HepG2 (cell line): ENCODE measurements around the gene SRRM3. TPM values are rescaled to one million over a fixed set of nuclear protein-coding genes. Genes with fewer than 3 reads are reported as not detected.

Experiments
- ATF2 ChIP-seq: sonication (generic); formaldehyde crosslinking; IDR thresholded peaks from 2 replicates; pipeline ENCODE4 v1.4.0; 2020; ENCODE audit warnings: missing genetic modification reagents
- DRAP1 ChIP-seq: IDR thresholded peaks from 2 replicates; pipeline ENCODE4 v1.6.1; 2016; ENCODE audit warnings: missing genetic modification reagents, missing compliant biosample characterization
- GLI4 ChIP-seq: sonication (generic); formaldehyde crosslinking; IDR thresholded peaks from 2 replicates; pipeline ENCODE4 v1.5.1; 2020; ENCODE audit warnings: missing genetic modification reagents, mild to moderate bottlenecking, moderate library complexity, borderline replicate concordance
- HNRNPL ChIP-seq: fragments of 200-400 bp; formaldehyde crosslinking; IDR thresholded peaks from 2 replicates; pipeline ENCODE4 v1.6.1; 2017; ENCODE audit warnings: mild to moderate bottlenecking, low read depth, low read length
- NRL ChIP-seq: sonication (generic); formaldehyde crosslinking; IDR thresholded peaks from 2 replicates; pipeline ENCODE4 v1.5.0; 2020; ENCODE audit warnings: missing genetic modification reagents, mild to moderate bottlenecking, moderate library complexity, borderline replicate concordance
- PATZ1 ChIP-seq: sonication (generic); formaldehyde crosslinking; IDR thresholded peaks from 2 replicates; pipeline ENCODE4 v1.4.0; 2020; ENCODE audit warnings: missing genetic modification reagents
- RFX3 ChIP-seq: IDR thresholded peaks from 2 replicates; pipeline ENCODE4 v1.6.1; 2016; ENCODE audit warnings: missing biosample characterization, missing genetic modification reagents
- RXRB ChIP-seq: IDR thresholded peaks from 2 replicates; pipeline ENCODE4 v1.6.1; 2016; ENCODE audit warnings: borderline replicate concordance, missing genetic modification reagents, missing compliant biosample characterization
- SRY ChIP-seq: sonication (generic); formaldehyde crosslinking; IDR thresholded peaks from 2 replicates; pipeline ENCODE4 v1.8.0; 2022; ENCODE audit warnings: mild to moderate bottlenecking, missing genetic modification reagents
- TCF12 ChIP-seq, 2 experiments: fragments of 450-650 bp in 1 of 2; sonication (generic) in 1 of 2; formaldehyde crosslinking in 1 of 2; IDR thresholded peaks; 2 replicates each; pipeline versions ENCODE4 v1.6.1 to v1.8.0; 2017 to 2022; ENCODE audit warnings: antibody characterized with exemption in 1 of 2, mild to moderate bottlenecking in 1 of 2, missing genetic modification reagents in 1 of 2, moderate library complexity in 1 of 2
- TFDP2 ChIP-seq: sonication (generic); formaldehyde crosslinking; IDR thresholded peaks from 2 replicates; pipeline ENCODE4 v1.4.0; 2020; ENCODE audit warnings: missing genetic modification reagents
- TRIM24 ChIP-seq: sonication (generic); formaldehyde crosslinking; IDR thresholded peaks from 2 replicates; pipeline ENCODE4 v1.8.0; 2022; ENCODE audit warnings: mild to moderate bottlenecking, missing genetic modification reagents
- ZNF281 ChIP-seq: sonication (generic); formaldehyde crosslinking; IDR thresholded peaks from 2 replicates; pipeline ENCODE4 v1.4.0; 2020; ENCODE audit warnings: missing genetic modification reagents, borderline replicate concordance
- ZNF556 ChIP-seq: sonication (generic); formaldehyde crosslinking; IDR thresholded peaks from 2 replicates; pipeline ENCODE4 v1.4.0; 2020; ENCODE audit warnings: mild to moderate bottlenecking, missing genetic modification reagents, borderline replicate concordance
- ZNF558 ChIP-seq: sonication (generic); formaldehyde crosslinking; IDR thresholded peaks from 2 replicates; pipeline ENCODE4 v1.9.0; 2022; ENCODE audit warnings: mild to moderate bottlenecking, missing genetic modification reagents, borderline replicate concordance
- ZNF576 ChIP-seq: sonication (generic); formaldehyde crosslinking; IDR thresholded peaks from 2 replicates; pipeline ENCODE4 v1.4.0; 2020; ENCODE audit warnings: mild to moderate bottlenecking, missing genetic modification reagents
- ZSCAN21 ChIP-seq: sonication (generic); formaldehyde crosslinking; IDR thresholded peaks from 2 replicates; pipeline ENCODE4 v1.8.0; 2022; ENCODE audit warnings: mild to moderate bottlenecking, missing genetic modification reagents, moderate library complexity, borderline replicate concordance
- polyA plus RNA-seq, 8 experiments: library from polyadenylated mRNA; depleted of rRNA in 3 of 8; stranded (reverse) in 7 of 8; unstranded in 1 of 8; fragments of >200 nt; fragmentation: Illumina TruSeq in 4 of 8; extraction: Trizol in 4 of 8; gene quantifications; 2 replicates each; pipeline versions ENCODE4 v1.2.1 to v1.2.3, GENCODE V29; 2011 to 2016; ENCODE audit warnings: low read depth in 4 of 8, missing spikeins in 1 of 8, mixed read lengths in 1 of 8; ENCODE audit not compliant: insufficient read depth in 1 of 8
- total RNA-seq, 5 experiments: library from RNA; depleted of rRNA; stranded (reverse); fragments of >200 nt; fragmentation: Illumina TruSeq; extraction: Trizol; gene quantifications; 2 replicates each; pipeline ENCODE4 v1.2.3, GENCODE V29; 2016; ENCODE audit warnings: low read depth in 1 of 5
- TF ChIP-seq, protein P1 (sequence below): sonication (generic); formaldehyde crosslinking; conservative IDR thresholded peaks from 2 replicates; pipeline ENCODE4 v1.4.0; 2020; ENCODE audit warnings: missing genetic modification reagents

Gene SRRM3
- total and polyA plus RNA-seq, 2 of the 13 experiments (the other 11 are each of a cell fraction or from before 2014, with no cell fraction given) = 0.13 to 0.54 TPM

DNA sequence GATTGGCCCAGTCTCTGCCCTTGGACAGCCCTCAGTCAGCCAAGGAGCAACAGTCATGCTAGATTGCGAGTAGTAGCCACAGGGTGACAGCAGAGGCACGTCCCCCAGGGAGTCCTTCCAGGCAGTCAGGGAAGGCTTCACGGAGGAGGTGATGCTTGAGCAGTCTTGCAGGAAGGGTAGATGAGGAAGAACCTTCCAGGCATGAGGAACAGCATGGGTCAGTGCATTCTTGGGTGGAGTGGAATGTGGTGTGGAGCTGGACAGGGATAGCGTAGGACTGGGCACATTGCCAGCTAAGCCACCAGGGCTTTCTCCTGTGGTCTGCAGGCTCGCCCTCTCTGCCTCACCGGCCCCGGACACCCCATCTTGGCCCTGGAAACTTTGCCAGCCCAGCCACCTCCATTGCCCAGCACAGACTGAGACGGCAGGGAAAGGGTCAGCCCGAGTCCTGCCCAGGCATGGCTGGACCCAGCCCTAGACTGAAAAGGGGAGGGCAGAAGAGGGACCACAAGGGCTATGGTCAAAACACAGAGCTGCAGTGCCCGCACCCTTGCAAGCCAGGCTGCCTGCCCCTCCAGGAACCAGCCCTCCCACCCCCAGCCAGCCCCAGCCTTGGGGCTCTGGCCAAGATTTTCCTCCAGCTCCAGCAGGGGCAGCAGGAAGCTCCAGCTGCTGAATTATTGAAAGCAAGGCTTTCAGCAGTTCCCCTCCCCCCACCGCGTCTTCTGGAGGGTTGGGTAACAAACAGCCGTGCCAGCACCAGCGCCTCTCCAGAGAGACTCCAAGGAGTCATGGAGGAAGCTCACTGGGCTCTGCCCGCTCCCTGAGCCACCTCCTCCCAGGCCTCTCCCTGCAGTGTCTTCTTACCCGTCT is 18.7 kb downstream of the SRRM3 start (continued):
- TF ChIP-seq ZNF556 (CRISPR knock-in tag) (no peak), TFDP2 (CRISPR knock-in tag) (no peak), HNRNPL (no peak), GLI4 (no peak), TCF12 (IDR thresholded peaks at IDR 0.05) (no peak), TCF12 (CRISPR knock-in tag; IDR thresholded peaks at IDR 0.05) (no peak), ZNF281 (CRISPR knock-in tag) (peak; percentile 68; the same call in 1 of the 2 replicates), ZSCAN21 (CRISPR knock-in tag) (no peak), TRIM24 (CRISPR knock-in tag) (no peak), NRL (CRISPR knock-in tag) (0 out of 2 replicates have a peak, but pooled peaks have one; percentile 27), RFX3 (CRISPR knock-in tag) (no peak), ZNF558 (CRISPR knock-in tag) (no peak), RXRB (CRISPR knock-in tag) (peak; percentile 14; the same call in 1 of the 2 replicates), DRAP1 (CRISPR knock-in tag) (no peak), PATZ1 (CRISPR knock-in tag) (no peak), SRY (no peak), ATF2 (CRISPR knock-in tag) (no peak), ZNF576 (no peak)
- TF ChIP-seq, protein P1, sequence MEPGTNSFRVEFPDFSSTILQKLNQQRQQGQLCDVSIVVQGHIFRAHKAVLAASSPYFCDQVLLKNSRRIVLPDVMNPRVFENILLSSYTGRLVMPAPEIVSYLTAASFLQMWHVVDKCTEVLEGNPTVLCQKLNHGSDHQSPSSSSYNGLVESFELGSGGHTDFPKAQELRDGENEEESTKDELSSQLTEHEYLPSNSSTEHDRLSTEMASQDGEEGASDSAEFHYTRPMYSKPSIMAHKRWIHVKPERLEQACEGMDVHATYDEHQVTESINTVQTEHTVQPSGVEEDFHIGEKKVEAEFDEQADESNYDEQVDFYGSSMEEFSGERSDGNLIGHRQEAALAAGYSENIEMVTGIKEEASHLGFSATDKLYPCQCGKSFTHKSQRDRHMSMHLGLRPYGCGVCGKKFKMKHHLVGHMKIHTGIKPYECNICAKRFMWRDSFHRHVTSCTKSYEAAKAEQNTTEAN (CRISPR knock-in tag) = no peak
